ENCODE data around the gene SH3PXD2A. TPM values are rescaled to one million over a fixed set of nuclear protein-coding genes. Genes with fewer than 3 reads are reported as not detected.
A peak's percentile ranks its signal among the peaks of the same experiment; 100 is the strongest.

The SH3PXD2A gene
- total and polyA plus RNA-seq, 9 of the 15 experiments (the other 6 are each of a cell fraction or from before 2014, with no cell fraction given): 0.41 to 9.3 (median 2.5) TPM

- TF ChIP-seq POLR3A (IDR thresholded peaks at IDR 0.05; ENCODE audit: borderline replicate concordance, extremely low read depth, insufficient read depth, insufficient read length) (no peak), TRIM24 (IDR thresholded peaks at IDR 0.05) (no peak)
Observed at GRCh38 chr10:103638948-103639347, 216.4 kb downstream of the SH3PXD2A start (continued).

GRCh38 chr10:103637927-103638557 is 217.3 kb downstream of the SH3PXD2A start:
- intact Hi-C loops (cut with micrococcal nuclease): no loop called here
- 76% methylated on average over 11 of the region's 19 CpGs for WGBS (ENCODE audit: insufficient coverage, low coverage, missing lambda C conversion rate)
- no peaks in the 10 kb centered on the region; the same call in 2 of the 3 replicates for H3K79me2 ChIP-seq (ENCODE audit: control insufficient read depth, insufficient read depth, low read length)
- H3K9me3 ChIP-seq (replicated peaks; ENCODE audit: control insufficient read depth, insufficient read depth, low read depth, low read length): no peaks in the 10 kb centered on the region
- H3K4me2 ChIP-seq (ENCODE audit: insufficient read depth, low read length): no peak overlapping the region
- POLR2A ChIA-PET: interaction anchor here (0.8 to 1.0 kb wide), 2 partner anchors 11 to 15 kb away, joined by 3 read pairs; no protein-coding TSS in a partner anchor
- FAIRE-seq (no peak), ATAC-seq (no peak), DNase-seq (ENCODE audit: extremely low read depth in 1 of 4, low spot score in 3 of 4) (no peak)
- H3K36me3 ChIP-seq (ENCODE audit: control insufficient read depth, insufficient read depth, low read length): no peaks in the 10 kb centered on the region
- H3K27me3 ChIP-seq (ENCODE audit: control insufficient read depth in 2 of 2, insufficient read depth in 2 of 2, low read length in 2 of 2): no peaks in the 10 kb centered on the region
- H3K27ac ChIP-seq (ENCODE audit: extremely low read depth, low read depth, low read length): no peak overlapping the region
- TF ChIP-seq HNRNPH1 (optimal IDR thresholded peaks at IDR 0.05; ENCODE audit: low read depth, low read length): no peak
- TF ChIP-seq ZNF3 (CRISPR knock-in tag; IDR thresholded peaks at IDR 0.05): no peak
- TF ChIP-seq ZNF133 (CRISPR knock-in tag; IDR thresholded peaks at IDR 0.05): no peak
- TF ChIP-seq SIRT6 (IDR thresholded peaks at IDR 0.05; ENCODE audit: low read depth, low read length): no peak
- no peak for TF ChIP-seq POLR2AphosphoS5 (IDR thresholded peaks at IDR 0.05; ENCODE audit: control insufficient read depth, insufficient read depth, low read depth, low read length)
- TF ChIP-seq CEBPZ (IDR thresholded peaks at IDR 0.05; ENCODE audit: borderline replicate concordance, low read depth, low read length): no peak
- no peak for TF ChIP-seq CC2D1A (IDR thresholded peaks at IDR 0.05)
- TF ChIP-seq DACH1 (IDR thresholded peaks at IDR 0.05; ENCODE audit: partially characterized antibody): no peak
- no peak overlapping the region for H2AFZ ChIP-seq (ENCODE audit: low read depth, low read length)
- H3K9me1 ChIP-seq (ENCODE audit: control insufficient read depth, insufficient read depth, low read length): no peaks in the 10 kb centered on the region
- H4K20me1 ChIP-seq (replicated peaks; ENCODE audit: control insufficient read depth, insufficient read depth, low read length): no peaks in the 10 kb centered on the region
- in situ Hi-C loops (cut with MboI): no loop called here
- BruUV-seq (replicated peaks): no TSS peak
- H3K4me1 ChIP-seq (replicated peaks in 1 of 2; ENCODE audit: control insufficient read depth in 2 of 2, insufficient read depth in 2 of 2, low read length in 2 of 2): peaks cover 0 to 21% of the 10 kb centered on the region in 2 experiments; a peak in 2 of 5 replicates
- peak overlapping the region in 1 of 2 experiments; percentile 58; a peak in 2 of 4 replicates for H3K9ac ChIP-seq (ENCODE audit: insufficient read depth in 1 of 2, low read depth in 2 of 2, low read length in 2 of 2)
- CTCF ChIA-PET (ENCODE audit: low intra/inter-chr PET ratio): no interaction called here
- no peak overlapping the region for H3K4me3 ChIP-seq

All from K562 (cell line).